Measurements from ENCODE around the gene NEU2.

The NEU2 gene

DNA sequence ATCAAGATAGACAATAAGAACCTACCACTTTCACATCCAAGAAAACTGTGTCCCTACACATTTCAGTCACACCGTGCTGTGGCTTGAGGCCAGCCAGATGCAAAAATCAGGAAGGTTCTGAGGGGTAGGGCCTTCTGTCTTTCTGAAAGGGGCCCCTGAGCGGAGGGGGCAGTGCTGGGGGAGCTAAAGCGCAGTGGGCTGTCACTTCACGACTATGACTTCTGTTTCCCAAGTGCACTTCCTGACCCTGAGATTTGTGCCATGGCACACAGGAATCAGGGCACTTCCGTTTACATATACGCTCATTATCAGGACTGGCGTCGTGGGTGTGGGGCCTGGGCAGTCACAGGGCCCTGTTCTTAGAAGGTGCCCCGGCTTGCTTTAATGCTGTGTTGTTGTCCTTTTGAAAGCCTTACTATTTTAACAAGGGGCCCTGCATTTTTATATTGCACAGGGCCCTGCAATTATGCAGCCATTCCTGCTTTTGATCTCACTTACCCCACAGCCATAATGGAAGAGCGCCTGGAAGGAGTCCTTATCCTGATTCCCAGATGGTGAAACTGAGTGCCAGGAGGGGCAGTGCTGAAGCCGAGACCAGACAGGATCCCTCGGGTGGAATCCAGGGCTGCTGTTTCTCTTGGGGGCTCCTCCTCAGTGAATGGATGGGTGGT lies 20.0 kb upstream of the NEU2 start:
- TF ChIP-seq, protein P1, sequence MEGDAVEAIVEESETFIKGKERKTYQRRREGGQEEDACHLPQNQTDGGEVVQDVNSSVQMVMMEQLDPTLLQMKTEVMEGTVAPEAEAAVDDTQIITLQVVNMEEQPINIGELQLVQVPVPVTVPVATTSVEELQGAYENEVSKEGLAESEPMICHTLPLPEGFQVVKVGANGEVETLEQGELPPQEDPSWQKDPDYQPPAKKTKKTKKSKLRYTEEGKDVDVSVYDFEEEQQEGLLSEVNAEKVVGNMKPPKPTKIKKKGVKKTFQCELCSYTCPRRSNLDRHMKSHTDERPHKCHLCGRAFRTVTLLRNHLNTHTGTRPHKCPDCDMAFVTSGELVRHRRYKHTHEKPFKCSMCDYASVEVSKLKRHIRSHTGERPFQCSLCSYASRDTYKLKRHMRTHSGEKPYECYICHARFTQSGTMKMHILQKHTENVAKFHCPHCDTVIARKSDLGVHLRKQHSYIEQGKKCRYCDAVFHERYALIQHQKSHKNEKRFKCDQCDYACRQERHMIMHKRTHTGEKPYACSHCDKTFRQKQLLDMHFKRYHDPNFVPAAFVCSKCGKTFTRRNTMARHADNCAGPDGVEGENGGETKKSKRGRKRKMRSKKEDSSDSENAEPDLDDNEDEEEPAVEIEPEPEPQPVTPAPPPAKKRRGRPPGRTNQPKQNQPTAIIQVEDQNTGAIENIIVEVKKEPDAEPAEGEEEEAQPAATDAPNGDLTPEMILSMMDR (IDR thresholded peaks at IDR 0.05) = no peak

DNA sequence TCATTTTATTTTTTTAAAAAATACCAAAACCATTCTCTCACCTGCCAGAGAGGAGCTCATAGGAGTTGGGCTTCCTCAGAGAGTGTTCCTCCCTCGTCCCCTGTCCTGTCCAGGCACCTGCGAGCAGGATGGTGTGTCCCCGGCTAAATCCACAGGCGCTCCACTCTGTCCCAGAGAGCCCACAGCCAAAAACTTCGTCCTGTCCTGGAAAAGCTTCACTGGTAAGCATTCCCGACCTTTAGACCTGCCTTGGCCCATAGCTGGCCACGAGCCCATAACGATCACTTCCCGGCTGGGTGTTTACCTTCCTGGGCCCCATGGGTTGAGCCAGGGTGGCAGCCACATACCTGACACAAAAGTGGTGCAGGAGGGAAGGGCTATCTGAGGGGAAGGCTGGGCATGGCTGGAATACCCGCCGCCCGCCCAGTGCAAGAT lies 19.4 kb upstream of the NEU2 start, which contains the start of gene NGEF:
Gene NGEF (minus strand): TSS at position 230 of the 435 bp plus-strand sequence. CDS start 38,366 bp downstream, outside the sequence.
- TF ChIP-seq, protein P1 (IDR thresholded peaks at IDR 0.05) = no peak

DNA sequence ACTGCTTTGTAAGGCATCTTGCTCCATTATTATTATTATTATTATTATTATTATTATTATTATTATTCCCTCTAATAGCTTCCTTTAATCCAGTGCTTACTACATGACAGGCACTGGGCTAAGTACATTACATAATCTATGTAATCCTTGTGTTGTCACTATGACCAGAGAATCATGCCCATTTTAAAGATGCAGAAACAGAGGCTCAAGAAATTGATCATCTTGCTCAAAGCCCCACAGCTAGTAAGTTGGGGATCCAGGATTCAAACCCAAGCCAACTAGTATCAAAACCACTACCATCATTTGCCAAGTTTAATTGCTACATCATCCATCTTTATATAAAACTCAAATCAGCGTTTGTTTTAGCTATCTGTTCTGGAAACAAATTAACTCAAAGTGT lies 18.8 kb upstream of the NEU2 start:
- TF ChIP-seq, protein P1 (IDR thresholded peaks at IDR 0.05) = no peak

DNA sequence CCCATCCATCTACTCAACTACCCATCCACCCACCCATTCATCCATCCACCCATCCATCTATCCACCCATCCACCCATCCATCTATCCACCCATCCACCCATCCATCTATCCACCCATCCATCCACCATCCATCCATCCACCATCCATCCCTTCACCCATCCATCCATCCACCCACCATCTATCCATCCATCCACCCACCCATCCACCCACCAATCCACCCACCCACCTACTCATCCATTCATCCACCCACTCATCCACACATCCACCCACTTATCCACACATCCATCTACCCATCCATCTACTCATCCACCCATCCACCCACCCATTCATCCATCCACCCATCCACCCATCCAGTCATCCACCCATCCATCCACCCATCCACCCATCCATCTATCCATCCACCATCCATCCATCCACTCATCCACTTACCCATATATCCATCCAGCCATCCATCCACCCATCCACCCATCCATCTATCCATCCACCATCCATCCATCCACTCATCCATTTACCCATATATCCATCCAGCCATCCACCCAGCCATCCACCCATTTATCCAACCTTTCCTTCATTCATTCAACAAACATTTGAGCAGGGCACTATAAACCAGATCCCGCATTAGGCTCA lies 17.3 kb upstream of the NEU2 start:
- TF ChIP-seq, protein P1 (IDR thresholded peaks at IDR 0.05) = no peak

DNA sequence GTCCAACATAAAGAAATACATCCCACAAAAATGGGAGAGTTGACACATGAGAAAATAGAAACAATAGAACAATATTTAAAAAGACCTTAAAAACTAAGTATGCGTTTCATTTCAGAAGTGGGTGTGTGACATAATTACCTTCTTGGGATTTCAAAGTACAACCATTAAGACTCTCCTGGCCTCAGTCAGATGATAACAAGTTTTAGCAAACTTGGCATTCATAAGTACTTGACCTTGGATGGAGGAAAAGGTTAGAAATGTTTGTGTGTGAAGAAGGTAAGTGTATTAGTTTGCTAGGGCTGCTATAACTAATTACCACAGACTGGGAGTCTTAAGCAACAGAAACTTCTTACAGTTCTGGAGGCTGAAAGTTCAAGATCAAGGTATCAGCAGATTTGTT lies 14.5 kb upstream of the NEU2 start:
- TF ChIP-seq, protein P1 (IDR thresholded peaks at IDR 0.05) = no peak

DNA sequence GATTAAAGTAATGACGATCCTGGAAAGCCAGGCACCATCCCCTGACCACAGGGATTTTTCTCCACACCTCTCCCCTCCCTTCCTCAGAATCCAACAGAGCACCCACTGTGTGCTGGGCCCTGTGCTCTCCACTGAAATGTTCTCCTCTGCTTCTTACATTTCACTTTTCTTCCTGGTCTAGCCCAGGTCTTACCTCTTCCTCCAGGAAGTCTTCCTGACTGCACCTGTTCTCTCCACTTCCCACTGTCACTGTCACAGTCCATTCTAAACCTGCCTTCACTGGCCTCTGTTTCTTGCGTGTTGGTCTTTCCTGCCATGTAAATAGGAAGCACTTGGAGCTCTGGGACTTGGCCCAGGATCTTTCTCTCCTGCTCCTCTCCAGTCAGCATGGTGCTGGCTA lies 12.0 kb upstream of the NEU2 start:
- TF ChIP-seq, protein P1 (IDR thresholded peaks at IDR 0.05) = no peak

DNA sequence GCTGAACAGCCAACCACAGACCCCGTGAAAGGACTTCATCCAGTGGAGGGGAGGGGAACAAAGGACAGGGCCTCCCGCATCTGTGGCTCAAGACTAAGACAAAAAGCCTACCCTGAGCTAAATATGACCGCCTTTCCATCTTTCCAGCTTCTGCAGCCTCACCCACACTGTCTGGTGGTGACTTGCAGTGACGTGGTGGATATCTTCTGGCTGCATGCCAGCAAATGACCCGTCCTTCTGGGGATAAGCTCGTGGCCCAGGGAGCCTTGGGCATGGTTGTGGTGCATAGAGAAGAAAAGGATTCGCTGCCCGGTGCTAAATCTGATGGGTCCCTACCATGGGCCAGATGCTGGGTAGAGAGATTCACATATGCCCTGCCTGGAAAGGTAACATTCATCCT lies 10.7 kb upstream of the NEU2 start:
- TF ChIP-seq, protein P1 (IDR thresholded peaks at IDR 0.05) = no peak

Data from LNCAP (cell line).